Naive B cell (primary cell): ENCODE results near the gene EEFSEC. TPM values are rescaled to one million over a fixed set of nuclear protein-coding genes. Genes with fewer than 3 reads are reported as not detected.

Source experiments
- ATAC-seq, 2 donors: fragments of 150-1000 bp; cut with Tn5 transposase; 2 replicates each; pipeline ENCODE4 v1.10.0; 2021; ENCODE audit warnings: low read depth in 2 of 2, mild to moderate bottlenecking in 2 of 2, moderate library complexity in 2 of 2
- DNase-seq: peaks from one replicate; pipeline ENCODE4 v3.0.0; 2022
- H3K27ac Mint-ChIP-seq, 6 donors: one replicate each; pipeline ENCODE4 v1.8.0; 2020 to 2022; ENCODE audit warnings: mild to moderate bottlenecking in 6 of 6, mixed read lengths in 6 of 6, moderate library complexity in 5 of 6, inconsistent platforms in 2 of 6
- H3K27me3 Mint-ChIP-seq, 3 donors: one replicate each; pipeline ENCODE4 v1.8.0; 2021 to 2022; ENCODE audit warnings: mixed read lengths in 3 of 3, mild to moderate bottlenecking in 1 of 3
- H3K36me3 Mint-ChIP-seq, 2 donors: one replicate each; pipeline ENCODE4 v1.8.0; 2020 to 2022; ENCODE audit warnings: mixed read lengths in 2 of 2, inconsistent platforms in 1 of 2, mild to moderate bottlenecking in 1 of 2
- H3K4me1 Mint-ChIP-seq, 3 donors: one replicate each; pipeline ENCODE4 v1.8.0; 2020 to 2022; ENCODE audit warnings: mixed read lengths in 3 of 3, inconsistent platforms in 1 of 3, mild to moderate bottlenecking in 1 of 3, moderate library complexity in 1 of 3
- H3K4me3 Mint-ChIP-seq, 8 donors: one replicate each; pipeline ENCODE4 v1.8.0; 2020 to 2022; ENCODE audit warnings: mild to moderate bottlenecking in 8 of 8, mixed read lengths in 8 of 8, moderate library complexity in 8 of 8, inconsistent platforms in 2 of 8
- H3K9me3 Mint-ChIP-seq, 7 donors: one replicate each; pipeline ENCODE4 v1.8.0; 2020 to 2022; ENCODE audit warnings: mixed read lengths in 7 of 7, mild to moderate bottlenecking in 5 of 7, inconsistent platforms in 2 of 7, moderate library complexity in 1 of 7
- polyA plus RNA-seq, 6 donors: library from polyadenylated mRNA; unstranded; fragments of 300-500 nt; fragmentation: Illumina TruSeq; gene quantifications; one replicate each; pipeline ENCODE4 v1.2.3, GENCODE V29; 2021; ENCODE audit warnings: low read depth in 6 of 6

EEFSEC gene
- polyA plus RNA-seq, 6 donors from 2014 or later, result 8.5 to 24.0 (median 20.1) TPM

- Mint-ChIP-seq H3K27ac (no peak overlapping the region), H3K27me3 (no peaks in the 10 kb centered on the region), H3K4me3 (no peak overlapping the region), H3K36me3 (no peaks in the 10 kb centered on the region), H3K4me1 (peaks cover 6 to 15% (median 6%) of the 10 kb centered on the region in 3 donors), H3K9me3 (no peaks in the 10 kb centered on the region)
- ATAC-seq (no peak), DNase-seq (no peak)
Observed at GRCh38 chr3:128195369-128195768, 42.1 kb downstream of the EEFSEC start.

GRCh38 chr3:128195802-128196201, 42.5 kb downstream of the EEFSEC start:
- Mint-ChIP-seq H3K4me1 (peaks cover 6 to 15% (median 6%) of the 10 kb centered on the region in 3 donors), H3K36me3 (no peaks in the 10 kb centered on the region), H3K9me3 (no peaks in the 10 kb centered on the region), H3K27me3 (no peaks in the 10 kb centered on the region), H3K27ac (peak overlapping the region in 1 of 6 donors; percentile 9), H3K4me3 (no peak overlapping the region)
- ATAC-seq, result no peak
- no peak for DNase-seq

- H3K27ac Mint-ChIP-seq, result no peak overlapping the region
Observed at GRCh38 chr3:128196647-128197046, 43.4 kb downstream of the EEFSEC start.

DNA sequence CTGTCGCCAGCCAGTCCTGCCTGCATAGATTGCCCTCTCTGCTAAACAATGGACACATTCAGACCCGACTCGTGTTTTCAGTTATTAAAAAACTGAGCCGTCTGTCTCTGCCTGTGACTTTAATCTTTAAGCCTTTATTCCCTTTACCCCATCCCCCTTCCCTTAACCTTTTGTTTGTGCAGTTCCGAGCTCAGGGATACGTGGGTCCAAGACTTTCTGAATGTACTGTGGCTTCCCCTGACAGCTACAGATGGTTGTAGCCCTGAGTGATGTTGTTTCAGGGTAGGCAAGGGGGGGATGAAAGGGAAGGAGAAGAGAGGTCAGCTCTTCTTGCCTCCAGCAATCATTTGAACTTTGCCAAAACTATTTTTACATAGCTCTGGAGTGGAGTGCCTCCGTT, 44.6 kb downstream of the EEFSEC start:
- DNase-seq (no peak), ATAC-seq (no peak)

More at GRCh38 chr3:128196647-128197046, 43.4 kb downstream of the EEFSEC start:
- H3K4me3 Mint-ChIP-seq, result peak overlapping the region in 1 of 8 donors; percentile 77
- H3K9me3 Mint-ChIP-seq, result no peaks in the 10 kb centered on the region
- DNase-seq (no peak), ATAC-seq (no peak)
- H3K4me1 Mint-ChIP-seq, result peaks cover 6 to 12% (median 6%) of the 10 kb centered on the region in 3 donors
- H3K36me3 Mint-ChIP-seq, result no peaks in the 10 kb centered on the region
- H3K27me3 Mint-ChIP-seq, result no peaks in the 10 kb centered on the region

DNA sequence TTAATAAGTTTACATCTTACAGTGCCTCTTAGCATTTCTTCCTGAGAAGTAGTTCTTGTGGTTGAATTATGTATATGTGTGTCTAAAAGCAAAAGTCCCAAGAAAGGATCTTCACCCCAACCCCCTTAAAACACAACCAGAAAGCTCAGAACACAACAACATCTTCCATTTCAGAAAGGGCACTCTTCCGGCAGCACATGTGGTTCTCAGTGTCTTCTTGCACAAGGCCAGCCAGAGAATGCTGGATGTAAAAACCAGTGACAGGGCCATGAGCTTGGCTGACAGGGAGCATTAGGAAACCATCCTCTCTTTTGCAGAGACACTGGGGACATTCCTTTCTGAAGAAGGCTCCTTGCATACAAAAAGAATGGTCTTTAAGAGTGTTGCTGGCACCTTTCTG, 45.0 kb downstream of the EEFSEC start:
- no peak for ATAC-seq
- Mint-ChIP-seq H3K27me3 (no peaks in the 10 kb centered on the region), H3K9me3 (no peaks in the 10 kb centered on the region), H3K27ac (no peak overlapping the region), H3K4me1 (peaks cover 4 to 9% (median 6%) of the 10 kb centered on the region in 3 donors), H3K36me3 (peaks cover 5 to 8% of the 10 kb centered on the region in 2 donors), H3K4me3 (no peak overlapping the region)
- no peak for DNase-seq

More for the DNA sequence above, 44.6 kb downstream of the EEFSEC start:
- H3K27me3 Mint-ChIP-seq, result no peaks in the 10 kb centered on the region
- no peaks in the 10 kb centered on the region for H3K9me3 Mint-ChIP-seq
- peaks cover under 1 to 4% of the 10 kb centered on the region in 2 donors for H3K36me3 Mint-ChIP-seq
- H3K27ac Mint-ChIP-seq, result no peak overlapping the region
- H3K4me3 Mint-ChIP-seq, result no peak overlapping the region
- H3K4me1 Mint-ChIP-seq, result peaks cover 0 to 6% (median 6%) of the 10 kb centered on the region in 3 donors

DNA sequence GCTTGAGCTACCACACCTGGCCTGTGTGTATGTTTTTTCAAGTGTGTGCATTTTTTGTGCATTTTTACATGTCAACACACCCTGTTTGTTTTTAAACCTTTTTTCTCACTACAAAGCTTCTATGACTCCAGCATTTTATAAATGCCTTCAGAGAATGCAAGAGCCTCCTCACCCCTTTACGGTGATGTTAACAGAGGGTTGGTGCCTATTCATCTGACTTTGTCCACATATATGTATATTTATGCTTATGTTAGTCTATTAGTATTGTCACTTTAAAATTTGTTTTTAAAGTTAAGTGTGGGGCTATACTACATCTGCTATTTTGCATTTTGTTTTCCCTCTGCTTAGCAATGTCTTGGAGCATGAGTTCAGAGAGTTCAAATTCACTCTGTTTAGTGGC, 45.8 kb downstream of the EEFSEC start:
- Mint-ChIP-seq H3K27ac (no peak overlapping the region), H3K9me3 (no peaks in the 10 kb centered on the region), H3K27me3 (no peaks in the 10 kb centered on the region), H3K36me3 (peaks cover 8 to 9% of the 10 kb centered on the region in 2 donors), H3K4me1 (peaks cover 5 to 10% (median 5%) of the 10 kb centered on the region in 3 donors), H3K4me3 (no peak overlapping the region)
- DNase-seq (no peak), ATAC-seq (no peak)

DNA sequence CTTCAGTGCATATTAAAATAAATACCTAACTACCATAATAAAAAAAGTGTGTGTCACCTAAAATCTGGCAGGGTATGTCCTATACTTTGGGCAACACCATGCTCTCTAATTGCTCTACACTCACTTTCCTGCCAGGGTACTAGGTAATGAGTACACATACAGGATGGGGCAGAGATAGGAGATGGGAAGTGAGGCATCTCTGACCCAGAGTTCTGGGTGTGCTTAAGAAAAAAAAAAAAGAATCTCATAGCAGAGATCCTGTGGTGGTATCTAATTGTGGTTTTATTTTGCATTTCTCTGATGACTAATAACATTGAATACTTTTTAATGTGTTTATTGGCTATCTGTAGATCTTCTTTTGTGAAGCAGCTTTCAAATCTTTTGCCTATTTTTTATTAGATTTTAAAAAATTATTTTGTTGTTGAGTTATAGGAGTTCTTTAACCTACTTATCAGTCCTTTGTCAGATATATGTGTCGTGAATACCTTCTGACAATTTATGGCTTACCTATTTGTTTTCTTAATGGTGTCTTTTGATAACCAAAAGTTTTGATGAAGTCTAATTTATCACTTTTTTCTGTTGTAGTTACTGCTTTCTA, 48.0 kb downstream of the EEFSEC start:
- ATAC-seq (no peak), DNase-seq (no peak)
- H3K27ac Mint-ChIP-seq, result no peak overlapping the region
- H3K4me1 Mint-ChIP-seq, result peaks cover 2 to 11% (median 10%) of the 10 kb centered on the region in 3 donors
- peaks cover 8 to 15% of the 10 kb centered on the region in 2 donors for H3K36me3 Mint-ChIP-seq
- no peak overlapping the region for H3K4me3 Mint-ChIP-seq
- H3K27me3 Mint-ChIP-seq, result no peaks in the 10 kb centered on the region
- H3K9me3 Mint-ChIP-seq, result no peaks in the 10 kb centered on the region

GRCh38 chr3:128203169-128203568, 49.9 kb downstream of the EEFSEC start:
- H3K36me3 Mint-ChIP-seq, result peaks cover 8 to 17% of the 10 kb centered on the region in 2 donors
- DNase-seq (no peak), ATAC-seq (no peak)
- no peaks in the 10 kb centered on the region for H3K9me3 Mint-ChIP-seq
- H3K27me3 Mint-ChIP-seq, result no peaks in the 10 kb centered on the region
- H3K27ac Mint-ChIP-seq, result no peak overlapping the region
- no peak overlapping the region for H3K4me3 Mint-ChIP-seq
- peaks cover 3 to 15% (median 11%) of the 10 kb centered on the region in 3 donors for H3K4me1 Mint-ChIP-seq

DNA sequence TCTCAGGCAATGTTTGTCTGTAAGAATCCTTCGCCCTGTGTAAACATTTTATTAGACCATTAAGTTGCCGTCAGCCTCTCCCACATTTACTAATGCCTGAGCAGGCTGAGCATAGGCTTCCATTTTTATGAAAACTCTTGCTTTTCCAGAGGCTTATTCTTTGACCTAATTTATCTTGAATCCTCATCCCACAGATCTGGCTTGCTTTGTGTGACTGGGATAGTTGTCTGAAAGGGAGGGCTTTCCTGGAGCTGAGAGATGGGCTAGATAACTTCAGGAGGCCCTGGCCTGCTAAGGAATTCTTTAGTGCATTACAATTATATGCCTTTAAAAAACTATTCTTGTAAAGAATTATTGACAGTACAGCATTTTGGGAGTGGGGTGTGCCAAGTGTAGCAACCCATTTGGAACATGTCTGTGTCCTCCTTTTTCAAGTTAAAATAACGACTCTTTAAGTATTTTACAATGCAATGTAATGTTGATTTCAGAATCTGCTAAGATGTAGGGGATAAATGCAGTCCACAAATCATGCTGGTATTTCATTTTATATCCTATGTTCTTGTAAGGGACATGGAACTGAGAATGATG, 52.4 kb downstream of the EEFSEC start:
- no peak overlapping the region for H3K27ac Mint-ChIP-seq
- H3K36me3 Mint-ChIP-seq, result peaks cover 8 to 17% of the 10 kb centered on the region in 2 donors
- H3K4me1 Mint-ChIP-seq, result peaks cover 3 to 22% (median 11%) of the 10 kb centered on the region in 3 donors
- no peak overlapping the region for H3K4me3 Mint-ChIP-seq
- no peaks in the 10 kb centered on the region for H3K27me3 Mint-ChIP-seq
- no peaks in the 10 kb centered on the region for H3K9me3 Mint-ChIP-seq
- DNase-seq, result no peak
- no peak for ATAC-seq

DNA sequence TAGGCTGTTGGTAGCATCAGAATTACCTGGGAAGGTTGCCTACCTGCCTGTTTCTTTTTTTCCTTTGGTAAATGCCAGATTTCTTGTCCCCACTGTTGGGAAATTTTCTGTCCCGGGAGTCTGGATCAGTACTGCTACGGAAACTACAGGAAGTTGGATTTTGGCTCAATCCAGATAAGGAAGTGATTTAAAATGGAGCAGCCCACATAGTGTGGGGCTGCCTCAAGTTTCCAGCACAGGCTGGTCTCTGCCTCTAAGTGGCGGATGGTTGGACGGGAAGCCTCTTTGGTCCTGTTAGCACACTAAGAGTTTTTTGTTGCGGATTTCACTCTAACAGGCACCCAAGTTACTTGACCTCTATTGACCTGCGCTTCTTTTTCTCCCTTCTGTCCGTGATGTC, 54.7 kb downstream of the EEFSEC start:
- DNase-seq (no peak), ATAC-seq (no peak)
- Mint-ChIP-seq H3K27me3 (no peaks in the 10 kb centered on the region), H3K4me1 (peaks cover 3 to 22% (median 11%) of the 10 kb centered on the region in 3 donors), H3K36me3 (peaks cover 6 to 12% of the 10 kb centered on the region in 2 donors), H3K4me3 (no peak overlapping the region), H3K9me3 (no peaks in the 10 kb centered on the region), H3K27ac (no peak overlapping the region)

- peaks cover 7 to 22% (median 10%) of the 10 kb centered on the region in 3 donors for H3K4me1 Mint-ChIP-seq
- H3K36me3 Mint-ChIP-seq, result peaks cover 0 to 5% of the 10 kb centered on the region in 2 donors
- DNase-seq (no peak), ATAC-seq (no peak)
- H3K4me3 Mint-ChIP-seq, result no peak overlapping the region
- no peaks in the 10 kb centered on the region for H3K27me3 Mint-ChIP-seq
- no peaks in the 10 kb centered on the region for H3K9me3 Mint-ChIP-seq
- H3K27ac Mint-ChIP-seq, result no peak overlapping the region
Observed at GRCh38 chr3:128210711-128211110, 57.4 kb downstream of the EEFSEC start.

- ATAC-seq (no peak), DNase-seq (no peak)
- Mint-ChIP-seq H3K27ac (no peak overlapping the region), H3K9me3 (no peaks in the 10 kb centered on the region), H3K4me3 (no peak overlapping the region), H3K36me3 (peaks cover 7 to 9% of the 10 kb centered on the region in 2 donors), H3K4me1 (peaks cover 6 to 19% (median 15%) of the 10 kb centered on the region in 3 donors), H3K27me3 (no peaks in the 10 kb centered on the region)
Observed at GRCh38 chr3:128214056-128214455, 60.8 kb downstream of the EEFSEC start.

GRCh38 chr3:128215290-128215689, 62.0 kb downstream of the EEFSEC start:
- Mint-ChIP-seq H3K27ac (no peak overlapping the region), H3K4me3 (no peak overlapping the region), H3K4me1 (peaks cover 6 to 15% (median 9%) of the 10 kb centered on the region in 3 donors), H3K36me3 (peaks cover 9 to 19% of the 10 kb centered on the region in 2 donors), H3K27me3 (no peaks in the 10 kb centered on the region), H3K9me3 (peaks cover 0 to 6% (median 0%) of the 10 kb centered on the region in 7 donors)
- ATAC-seq (no peak), DNase-seq (no peak)

GRCh38 chr3:128215800-128216495, 62.7 kb downstream of the EEFSEC start:
- peaks cover 6 to 15% (median 9%) of the 10 kb centered on the region in 3 donors for H3K4me1 Mint-ChIP-seq
- H3K27ac Mint-ChIP-seq, result peak overlapping the region in 1 of 6 donors; percentile 54
- DNase-seq, result no peak
- no peak overlapping the region for H3K4me3 Mint-ChIP-seq
- H3K9me3 Mint-ChIP-seq, result peaks cover 2 to 12% (median 5%) of the 10 kb centered on the region in 7 donors
- H3K27me3 Mint-ChIP-seq, result no peaks in the 10 kb centered on the region
- ATAC-seq, result no peak
- peaks cover 15 to 26% of the 10 kb centered on the region in 2 donors for H3K36me3 Mint-ChIP-seq
